DOHH2 (cell line): ENCODE results near the gene ACTL10.

ENCODE experiments used
- EZH2phosphoT487 ChIP-seq: fragments of 200-600 bp; sonication (generic); IDR thresholded peaks from 2 replicates; pipeline ENCODE4 v1.6.1; 2017; ENCODE audit warnings: borderline replicate concordance, mild to moderate bottlenecking, antibody characterized with exemption, low read length, moderate library complexity, mixed read lengths
- TF ChIP-seq, protein P1 (sequence below): fragments of 200-600 bp; sonication (generic); IDR thresholded peaks from one replicate; pipeline ENCODE4 v1.5.1; 2014; ENCODE audit warnings: antibody characterized with exemption, mild to moderate bottlenecking, low read depth, low read length; ENCODE audit not compliant: poor library complexity, severe bottlenecking

DNA sequence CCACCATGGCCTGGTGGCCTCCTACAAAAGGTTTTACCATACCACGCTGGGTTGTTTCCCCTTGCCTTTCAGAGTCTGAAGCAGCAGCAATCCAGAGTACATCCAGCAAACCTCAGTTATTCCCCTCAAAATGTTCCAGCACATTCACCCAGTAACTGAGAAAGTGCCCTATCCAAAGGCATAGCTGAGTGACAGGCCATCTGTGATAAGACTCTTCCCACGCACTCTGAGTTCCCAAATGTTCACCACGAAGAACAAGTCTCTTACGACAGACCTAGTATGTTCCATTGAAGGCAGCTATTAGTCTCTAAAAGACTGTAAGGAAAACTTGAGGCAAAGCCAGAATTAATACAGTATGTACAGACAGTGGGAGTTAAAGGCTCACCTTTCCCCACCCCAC, 36.2 kb upstream of the ACTL10 start:
- TF ChIP-seq, protein P1, sequence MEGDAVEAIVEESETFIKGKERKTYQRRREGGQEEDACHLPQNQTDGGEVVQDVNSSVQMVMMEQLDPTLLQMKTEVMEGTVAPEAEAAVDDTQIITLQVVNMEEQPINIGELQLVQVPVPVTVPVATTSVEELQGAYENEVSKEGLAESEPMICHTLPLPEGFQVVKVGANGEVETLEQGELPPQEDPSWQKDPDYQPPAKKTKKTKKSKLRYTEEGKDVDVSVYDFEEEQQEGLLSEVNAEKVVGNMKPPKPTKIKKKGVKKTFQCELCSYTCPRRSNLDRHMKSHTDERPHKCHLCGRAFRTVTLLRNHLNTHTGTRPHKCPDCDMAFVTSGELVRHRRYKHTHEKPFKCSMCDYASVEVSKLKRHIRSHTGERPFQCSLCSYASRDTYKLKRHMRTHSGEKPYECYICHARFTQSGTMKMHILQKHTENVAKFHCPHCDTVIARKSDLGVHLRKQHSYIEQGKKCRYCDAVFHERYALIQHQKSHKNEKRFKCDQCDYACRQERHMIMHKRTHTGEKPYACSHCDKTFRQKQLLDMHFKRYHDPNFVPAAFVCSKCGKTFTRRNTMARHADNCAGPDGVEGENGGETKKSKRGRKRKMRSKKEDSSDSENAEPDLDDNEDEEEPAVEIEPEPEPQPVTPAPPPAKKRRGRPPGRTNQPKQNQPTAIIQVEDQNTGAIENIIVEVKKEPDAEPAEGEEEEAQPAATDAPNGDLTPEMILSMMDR, result no peak
- no peak for TF ChIP-seq EZH2phosphoT487
